Measurements from ENCODE around the gene DACT2.

The DACT2 gene

DNA sequence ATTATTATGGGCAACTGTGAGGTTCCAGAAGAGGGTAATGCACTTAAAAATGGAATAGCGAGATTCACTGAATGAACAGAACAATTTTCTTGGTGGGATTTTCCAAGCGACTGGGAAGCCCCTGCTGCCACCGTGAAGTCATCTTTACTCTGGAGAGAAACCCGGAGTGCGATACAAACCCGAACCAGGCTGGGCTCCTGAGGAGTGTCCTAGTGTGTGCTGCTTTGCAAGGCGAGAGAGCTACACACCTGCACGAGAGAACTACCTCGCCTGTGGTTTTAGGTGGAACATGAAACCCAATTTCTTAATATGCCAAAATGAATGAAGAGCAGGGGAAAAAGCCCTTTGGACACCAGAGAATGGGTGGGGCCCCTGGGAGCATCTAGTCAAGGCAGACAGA, 33.5 kb upstream of the DACT2 start:
- no peak for DNase-seq

DNA sequence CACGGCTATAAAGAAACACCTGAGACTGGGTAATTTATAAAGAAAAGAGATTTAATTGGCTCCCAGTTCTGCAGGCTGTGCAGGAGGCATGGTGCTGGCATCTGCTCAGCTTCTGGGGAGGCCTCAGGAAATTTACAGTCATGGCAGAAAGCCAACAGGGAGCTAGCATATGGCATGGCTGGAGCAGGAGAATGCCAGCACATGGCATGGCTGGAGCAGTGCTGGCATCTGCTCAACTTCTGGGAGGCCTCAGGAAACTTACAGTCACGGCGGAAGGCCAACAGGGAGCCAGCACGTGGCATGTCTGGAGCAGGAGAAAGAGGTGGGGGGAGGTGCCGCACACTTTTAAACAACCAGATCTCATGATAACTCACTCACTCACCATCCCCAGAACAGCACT, 32.5 kb upstream of the DACT2 start:
- no peak for DNase-seq

DNA sequence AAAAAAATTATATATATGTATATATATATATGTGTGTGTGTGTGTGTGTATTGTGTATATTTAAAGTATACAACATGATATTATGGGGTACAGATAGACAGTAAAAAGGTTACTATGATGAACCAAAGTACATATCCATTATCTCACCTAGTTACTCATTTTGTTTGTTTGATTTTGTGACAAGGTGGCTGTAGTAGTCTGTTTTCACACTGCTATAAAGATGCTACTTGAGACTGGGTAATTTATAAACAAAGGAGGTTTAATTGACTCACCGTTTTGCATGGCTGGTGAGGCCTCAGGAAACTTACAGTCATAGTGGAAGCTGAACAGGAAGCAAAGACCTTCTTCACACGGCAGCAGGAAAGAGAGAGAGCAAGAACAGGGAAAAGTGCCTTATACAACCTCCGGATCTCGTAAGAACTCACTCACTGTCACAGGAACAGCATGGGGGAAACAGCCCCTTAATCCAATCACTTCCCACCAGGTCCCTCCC, 30.2 kb upstream of the DACT2 start:
- no peak for DNase-seq

DNA sequence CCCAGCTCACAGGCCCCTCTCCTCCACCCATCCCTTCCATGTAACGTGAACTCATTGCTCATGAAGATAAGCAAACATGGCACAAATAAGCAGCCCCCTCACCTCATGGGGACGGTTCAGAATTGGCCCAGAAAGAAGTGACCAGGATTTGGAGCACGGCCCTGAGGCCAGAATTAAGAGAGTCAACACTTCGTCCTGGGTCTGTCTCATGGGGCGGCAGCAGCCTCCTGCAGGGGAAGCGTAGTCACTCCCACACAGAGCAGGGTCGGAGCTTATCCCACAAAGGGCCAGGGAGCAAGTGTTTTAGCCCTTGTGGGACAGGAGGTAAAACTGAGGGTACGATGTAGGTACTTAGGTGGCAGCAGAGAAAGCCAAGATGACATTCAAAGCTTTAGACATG, 28.6 kb upstream of the DACT2 start:
- DNase-seq = no peak

DNA sequence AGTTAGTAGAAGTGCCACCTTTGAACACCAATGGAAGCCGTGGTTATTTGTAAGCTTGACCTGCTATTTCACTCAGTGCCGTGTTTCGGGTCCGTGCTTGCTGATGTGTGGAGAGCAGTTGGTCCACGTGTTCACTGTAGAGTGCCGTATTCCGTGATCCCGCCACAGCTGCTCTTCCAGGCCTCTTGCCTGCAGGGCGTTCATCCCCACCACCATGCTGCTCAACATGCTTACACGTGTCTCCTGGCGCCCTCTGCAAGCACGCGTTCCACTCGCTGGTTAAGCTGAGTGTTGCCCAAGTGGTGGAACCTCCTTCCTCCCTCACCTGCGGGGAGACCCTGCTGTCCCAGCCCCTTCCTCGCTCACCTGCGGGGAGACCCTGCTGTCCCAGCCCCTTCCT, 28.0 kb upstream of the DACT2 start:
- DNase-seq = no peak

DNA sequence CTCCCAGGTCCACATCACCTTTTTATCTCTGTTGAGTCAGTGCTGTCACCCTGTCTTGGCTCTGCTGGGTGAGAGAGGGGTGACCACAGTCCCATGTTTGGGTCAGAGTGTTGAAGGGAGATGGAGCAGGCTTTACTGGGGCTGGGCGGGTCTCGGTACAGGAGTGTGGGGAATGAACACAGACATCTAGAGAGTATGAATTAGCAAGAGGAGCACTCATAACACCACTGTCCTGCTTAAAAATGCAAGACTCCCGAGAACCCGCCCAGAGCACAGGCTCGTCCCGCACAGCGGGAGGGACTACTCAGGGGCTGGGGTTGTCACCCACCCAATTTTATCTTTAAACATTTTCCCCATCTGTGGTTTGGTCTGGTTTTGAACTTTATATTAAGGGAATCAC, 27.5 kb upstream of the DACT2 start:
- DNase-seq = no peak

DNA sequence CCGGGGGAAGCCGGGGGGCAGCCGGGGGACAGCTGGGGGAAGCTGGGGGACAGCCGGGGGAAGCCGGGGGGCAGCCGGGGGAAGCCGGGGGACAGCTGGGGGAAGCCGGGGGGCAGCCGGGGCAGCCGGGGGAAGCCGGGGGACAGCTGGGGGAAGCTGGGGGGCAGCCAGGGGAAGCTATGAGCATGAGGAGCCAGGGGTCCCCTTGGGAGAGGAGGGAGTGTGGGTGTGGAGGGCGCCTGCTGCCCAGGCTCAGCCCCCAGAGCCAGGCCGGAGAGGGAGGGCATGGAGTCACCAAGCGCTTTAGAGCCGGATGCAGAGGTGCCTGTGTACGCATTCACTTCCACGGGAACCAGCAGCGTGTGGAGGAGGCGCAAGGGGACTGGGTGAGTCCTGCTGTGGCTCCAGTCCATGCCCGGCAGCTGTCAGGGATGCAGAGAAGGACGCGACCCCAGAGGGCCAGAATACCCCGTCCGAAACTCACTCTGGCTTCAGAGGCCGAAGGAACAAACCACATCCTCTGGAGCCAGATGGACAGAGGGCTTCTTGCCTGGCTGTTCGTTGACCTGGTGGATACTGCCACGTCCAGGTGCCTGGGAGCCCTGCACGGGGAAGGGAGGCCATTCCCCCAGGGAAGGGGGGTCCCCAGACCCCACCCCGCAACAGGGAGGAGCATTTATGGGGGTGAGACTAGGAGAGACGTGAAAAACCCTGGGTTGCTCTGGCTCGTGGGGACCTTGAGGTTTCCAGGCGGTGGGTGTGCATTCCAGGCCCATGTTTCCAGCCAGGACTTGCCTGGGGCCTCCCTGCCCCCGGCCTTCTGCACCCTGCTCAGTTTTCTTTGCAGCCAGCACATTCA, 26.5 kb upstream of the DACT2 start:
- DNase-seq = no peak

DNA sequence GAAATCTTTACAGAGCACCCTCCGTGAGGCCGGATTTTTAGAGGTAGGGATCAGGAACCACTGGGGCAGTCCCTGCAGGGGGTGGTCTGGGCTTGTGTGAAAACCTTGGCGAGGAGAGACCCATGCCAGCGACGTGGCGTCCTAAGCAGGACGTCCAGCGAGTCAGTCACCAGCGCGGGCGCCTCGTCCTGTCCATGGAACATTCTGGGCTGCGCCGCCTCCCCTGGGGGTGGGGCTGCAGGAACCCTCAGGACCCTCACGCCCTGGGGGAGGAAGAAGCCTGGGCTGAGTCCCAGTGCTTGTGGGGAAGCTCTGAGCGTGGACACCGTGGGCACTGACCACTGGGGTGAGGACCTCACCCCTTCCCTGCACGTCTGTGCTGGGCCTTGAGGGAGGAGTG, 25.7 kb upstream of the DACT2 start:
- DNase-seq = no peak

DNA sequence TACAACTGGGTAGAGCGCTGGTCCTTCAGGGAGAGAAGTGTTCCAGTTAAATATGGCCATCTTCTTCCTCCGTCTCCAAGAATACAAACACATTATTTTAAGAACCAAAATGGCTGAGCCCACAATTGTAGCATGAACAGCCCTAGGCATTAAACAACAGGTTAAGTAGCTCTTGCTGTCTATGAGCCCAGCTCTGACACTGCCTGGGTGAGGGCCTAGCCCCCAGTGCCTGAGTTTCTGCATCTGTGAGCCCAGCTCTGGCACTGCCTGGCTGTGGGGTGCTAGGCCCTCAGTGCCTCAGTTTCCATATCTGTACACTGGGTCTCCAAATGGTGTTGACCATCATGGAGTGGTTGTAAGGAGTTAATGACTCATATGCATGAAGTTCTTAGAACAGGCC, 24.8 kb upstream of the DACT2 start:
- no peak for DNase-seq

DNA sequence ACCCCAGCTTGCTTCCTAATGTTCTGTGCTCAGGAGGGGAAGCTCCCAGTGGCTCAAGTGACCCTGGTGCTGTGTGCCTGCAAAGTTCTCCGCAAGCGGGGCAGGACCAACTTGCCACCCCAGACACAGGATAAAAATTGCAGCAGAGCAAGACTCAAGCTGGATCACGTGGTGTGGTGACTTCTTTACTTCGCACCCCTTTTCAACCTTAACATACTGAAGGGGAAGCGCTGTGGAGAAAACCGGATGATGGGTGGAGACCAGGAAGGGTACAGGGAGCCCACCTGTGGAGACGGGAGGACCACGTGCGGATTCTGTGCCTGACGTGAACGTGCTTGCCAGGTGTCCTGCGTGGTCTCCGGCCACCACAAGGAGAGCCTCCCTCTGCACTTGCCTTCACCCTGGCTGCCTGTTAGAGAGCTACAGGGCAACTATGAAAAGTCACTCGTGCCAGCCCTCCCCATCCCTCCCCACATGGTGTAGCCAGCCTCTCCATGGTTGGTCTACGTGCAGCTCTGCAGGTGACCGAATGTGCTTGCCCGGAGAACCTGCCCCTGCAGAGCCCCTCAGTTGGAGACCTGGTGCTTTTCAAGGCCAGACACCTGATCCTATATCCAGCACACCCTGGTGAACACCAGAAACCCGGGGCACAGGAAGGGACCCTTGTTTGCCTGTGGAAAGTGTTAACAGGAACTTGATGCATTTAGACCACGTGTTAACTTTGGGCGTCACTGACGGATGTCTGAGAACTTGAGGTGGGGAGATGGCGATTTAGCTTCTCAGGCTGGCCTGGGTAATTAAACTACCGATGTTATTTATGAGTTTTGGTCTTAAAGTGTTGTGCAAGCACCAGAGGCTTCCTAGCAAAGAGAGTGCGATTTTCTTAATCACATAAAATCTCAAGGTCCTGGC, 23.9 kb upstream of the DACT2 start:
- DNase-seq = no peak

DNA sequence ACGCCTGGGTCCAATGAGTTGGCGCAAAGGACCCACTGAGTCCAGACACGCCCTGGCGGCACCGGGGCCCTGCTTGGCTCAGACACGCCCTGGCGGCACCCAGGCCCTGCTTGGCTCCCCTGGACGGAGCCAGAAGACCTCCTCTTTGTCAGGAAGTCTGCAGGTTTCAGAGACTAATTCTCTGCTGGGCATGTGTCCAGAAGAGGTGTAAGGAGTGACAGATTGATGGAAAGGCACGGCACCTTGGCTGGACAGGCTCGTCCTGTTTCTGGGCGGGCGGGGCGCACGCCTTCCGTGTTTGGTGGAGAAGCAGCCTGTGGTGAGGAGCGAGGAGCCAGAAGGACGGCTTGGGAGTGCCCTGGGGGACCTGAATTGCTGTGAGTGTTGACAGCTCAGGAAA, 23.1 kb upstream of the DACT2 start:
- DNase-seq = no peak

DNA sequence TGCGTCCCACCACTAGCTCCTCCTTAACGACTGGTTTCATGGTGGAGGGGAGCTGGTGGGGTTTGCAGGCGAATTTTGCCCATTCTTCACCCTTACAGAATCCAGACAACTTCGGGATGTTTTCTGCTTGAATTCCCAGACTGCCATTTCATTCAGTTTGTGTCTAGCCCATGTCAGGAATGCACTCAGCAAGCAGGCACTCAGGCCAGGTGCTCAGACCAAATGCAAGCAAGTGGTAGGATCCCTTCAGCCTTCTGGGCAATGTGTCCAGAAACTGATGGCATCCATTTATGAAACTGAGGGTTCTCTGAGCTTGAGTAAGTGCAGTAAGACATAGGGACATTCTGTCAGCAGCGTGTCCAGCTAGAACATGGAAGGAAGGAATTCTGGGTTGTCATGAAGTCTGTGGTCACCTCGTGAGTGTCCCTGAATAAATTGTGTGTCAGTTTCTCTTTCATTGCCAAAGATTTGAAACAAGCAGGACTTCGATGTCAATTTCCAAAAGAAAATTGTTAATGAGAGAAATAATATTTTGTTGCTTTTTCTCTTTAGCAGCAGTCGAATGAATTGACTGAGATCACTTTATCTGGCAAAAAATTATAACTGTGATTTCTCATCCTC, 21.8 kb upstream of the DACT2 start:
- no peak for DNase-seq

DNA sequence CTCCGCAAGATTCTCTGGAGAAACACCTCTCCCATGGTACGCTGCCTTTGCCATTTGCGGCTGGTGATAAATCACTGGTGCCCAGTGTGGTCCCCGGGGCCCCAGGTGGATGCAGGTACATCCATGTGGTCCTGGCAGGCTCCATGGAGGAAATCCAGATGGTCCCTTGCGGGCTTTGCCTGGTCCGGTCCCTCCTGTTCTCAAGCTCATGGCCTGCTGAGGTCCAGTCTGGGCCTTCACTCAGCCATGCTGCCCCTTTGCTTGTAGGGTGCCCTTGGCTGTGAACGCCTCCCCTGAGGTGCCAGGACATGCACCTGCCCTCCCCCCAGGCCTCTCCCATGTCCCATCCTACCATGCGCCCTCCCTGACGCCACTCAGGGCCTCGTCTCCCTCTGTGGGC, 21.2 kb upstream of the DACT2 start:
- DNase-seq = no peak

DNA sequence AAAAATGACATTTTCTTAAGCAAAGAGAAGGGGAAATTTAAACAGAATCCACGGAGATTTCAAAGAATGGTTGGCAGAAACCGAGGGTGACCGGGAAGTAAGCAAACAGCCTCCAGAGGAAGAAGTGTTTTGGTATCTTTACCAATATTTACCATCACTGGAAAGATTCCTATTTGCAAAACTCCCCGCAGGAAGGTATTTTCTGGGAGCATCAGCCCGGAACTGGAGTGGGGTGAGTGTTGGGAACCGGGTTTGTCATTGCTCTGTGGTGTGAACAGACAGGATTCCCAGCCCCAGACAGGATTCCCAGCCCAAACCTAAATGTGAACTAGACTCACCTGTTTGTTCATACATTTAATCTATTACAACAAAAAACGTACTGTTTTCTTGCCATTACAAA, 19.2 kb upstream of the DACT2 start:
- no peak for DNase-seq

DNA sequence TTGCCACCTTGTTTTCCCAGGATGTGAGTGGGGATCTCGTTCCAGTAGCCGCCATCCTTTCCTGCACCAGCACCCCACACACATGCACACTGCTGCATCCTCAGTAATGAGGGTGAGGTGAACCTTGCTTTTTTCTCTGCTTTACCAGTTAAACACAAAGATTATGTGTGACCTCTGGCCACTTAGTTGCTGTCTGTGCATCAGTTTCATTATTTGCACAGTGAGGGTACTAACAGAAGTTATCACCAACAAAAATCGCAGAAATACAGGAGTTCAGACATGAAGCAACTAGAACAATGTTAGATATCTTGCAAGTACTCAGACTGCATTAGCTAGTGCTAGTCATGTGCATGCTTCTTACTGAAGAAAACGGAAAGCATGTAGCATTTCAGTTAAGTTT, 17.4 kb upstream of the DACT2 start:
- no peak for DNase-seq

DNA sequence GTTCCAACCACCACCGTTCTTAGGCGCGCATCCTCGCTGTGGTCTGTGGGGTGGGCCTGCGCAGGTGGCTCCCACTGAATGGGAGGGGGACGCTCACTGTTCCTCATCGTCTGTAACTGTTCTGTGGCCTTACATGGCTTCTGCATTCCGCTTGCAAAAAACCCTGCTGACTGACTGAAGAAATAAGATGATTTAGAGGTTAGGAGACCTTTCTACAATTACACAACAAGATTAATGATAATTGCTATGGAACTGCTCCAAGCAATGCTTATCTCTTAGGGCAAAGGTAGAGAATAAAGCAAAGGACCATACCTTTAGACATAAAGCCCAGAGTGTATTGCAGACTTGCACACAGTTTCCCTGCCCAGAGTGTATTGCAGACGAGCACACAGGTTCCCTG, 14.4 kb upstream of the DACT2 start:
- no peak for DNase-seq

DNA sequence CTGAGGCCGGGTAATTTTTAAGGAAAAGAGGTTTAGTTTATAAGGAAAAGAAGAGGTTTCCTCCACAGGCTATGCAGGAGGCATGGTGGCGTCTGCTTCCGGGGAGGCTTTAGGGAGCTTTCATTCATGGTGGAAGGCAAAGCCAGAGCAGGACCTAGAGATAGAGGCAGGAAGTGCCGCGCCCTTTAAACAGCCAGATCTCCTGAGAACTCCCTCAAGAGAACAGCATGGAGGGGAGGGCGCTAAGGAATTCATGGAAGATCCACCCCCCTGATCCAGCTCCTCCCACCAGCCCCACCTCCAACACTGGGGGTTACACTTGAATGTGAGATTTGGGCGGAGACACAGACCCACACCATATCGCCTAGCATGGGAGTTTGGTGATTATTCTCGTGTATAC, 13.9 kb upstream of the DACT2 start:
- DNase-seq = no peak

DNA sequence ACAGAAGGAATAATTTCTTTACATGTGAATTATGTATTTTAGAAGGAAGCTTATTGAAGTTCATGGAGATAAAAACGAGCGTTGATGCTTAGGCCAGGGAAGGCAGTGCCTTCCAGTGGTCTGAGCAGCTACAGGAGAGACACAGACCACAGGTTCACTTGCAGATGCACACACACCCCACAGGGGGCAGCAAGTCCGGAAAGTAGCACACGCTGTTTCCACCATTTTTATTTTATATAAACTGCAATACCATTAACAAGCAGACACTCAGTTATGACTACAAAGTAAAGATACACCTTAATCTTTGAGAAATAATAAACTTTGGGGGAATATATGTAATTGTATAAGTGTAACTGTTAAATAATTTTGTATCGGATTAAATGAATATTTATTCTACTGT, 13.5 kb upstream of the DACT2 start:
- no peak for DNase-seq

DNA sequence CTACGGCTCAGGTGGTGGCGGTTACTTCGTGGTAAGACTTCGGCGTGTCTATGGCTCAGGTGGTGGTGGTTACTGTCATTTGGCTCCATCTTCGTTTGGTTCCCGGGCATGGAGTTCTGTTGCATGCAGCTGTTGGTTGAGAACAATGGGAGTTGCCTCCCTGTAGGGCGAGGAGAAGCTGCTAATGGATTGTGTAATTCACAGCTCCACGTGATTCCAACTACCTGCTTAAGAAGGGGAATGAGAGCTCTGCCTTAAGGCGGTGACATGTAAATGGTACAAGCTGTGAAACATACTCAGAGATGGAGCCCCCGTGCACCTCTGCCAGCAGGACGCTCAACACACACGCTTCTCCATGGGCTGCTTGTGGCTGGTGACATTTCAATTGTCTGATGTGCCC, 12.4 kb upstream of the DACT2 start:
- DNase-seq = no peak

DNA sequence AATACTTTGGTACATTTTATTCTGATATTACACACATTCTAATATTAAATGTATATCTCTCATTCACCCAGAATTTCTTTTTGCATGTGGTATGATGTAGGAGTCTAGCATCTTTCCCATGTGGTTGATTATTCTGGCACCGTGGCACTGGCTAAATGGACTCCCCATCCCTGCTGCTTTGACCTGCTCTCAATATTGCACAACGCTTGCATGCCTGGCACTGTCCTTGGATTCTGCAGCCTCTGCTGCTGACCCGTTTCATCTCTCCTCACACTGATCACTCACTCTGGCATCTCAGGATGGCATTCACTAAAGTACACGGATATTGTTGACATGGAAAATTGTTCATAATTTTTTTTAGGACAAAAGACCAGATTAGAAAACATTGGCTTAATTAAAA, 11.5 kb upstream of the DACT2 start:
- DNase-seq = no peak

DNA sequence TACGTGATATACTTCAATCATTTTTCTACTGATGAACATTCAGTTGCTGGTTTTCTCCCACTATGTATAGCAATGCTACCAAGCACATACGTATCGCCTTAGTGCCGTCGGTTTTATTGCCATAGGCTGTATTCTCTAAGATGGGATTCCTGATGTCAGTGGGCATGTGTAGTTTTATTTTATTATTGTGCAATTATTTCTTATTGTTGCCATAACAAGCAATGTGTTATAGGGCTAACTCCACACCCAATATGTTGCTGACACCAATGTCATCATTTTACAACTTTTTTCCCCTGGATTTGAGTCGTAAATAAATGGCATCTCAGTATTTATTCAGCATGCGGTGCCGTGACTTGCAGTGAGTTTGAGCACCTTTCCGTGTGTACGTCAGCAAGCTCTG, 10.8 kb upstream of the DACT2 start:
- DNase-seq = no peak

DNA sequence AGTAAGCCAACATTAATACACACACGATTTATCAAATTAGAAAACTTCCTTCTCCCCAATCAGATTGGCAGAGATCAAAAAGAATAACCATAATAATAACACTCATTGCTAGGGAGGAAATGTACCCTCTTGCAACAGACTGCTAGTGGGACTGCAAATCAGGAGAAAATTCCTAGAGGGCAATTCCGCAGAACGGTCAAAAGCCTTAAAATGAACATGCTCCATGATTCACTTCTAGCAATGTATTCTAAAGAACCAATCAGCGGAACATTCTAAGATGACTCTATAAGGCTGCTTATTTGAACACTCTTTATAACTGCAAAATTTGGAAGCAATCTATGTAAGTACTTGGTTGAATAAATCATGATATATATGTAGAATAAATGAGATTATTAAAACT, 8.5 kb upstream of the DACT2 start:
- no peak for DNase-seq

Measured in hypothalamus (tissue), 51 donors.